Thymus (tissue), 11 donors: ENCODE measurements around the gene INPPL1. TPM values are rescaled to one million over a fixed set of nuclear protein-coding genes. Genes with fewer than 3 reads are reported as not detected.
"Not testable (repeated sequence)": the region's sequence is repeated elsewhere in the genome, so short reads cannot be mapped to it uniquely, and the experiment has no call there.

Source experiments
- DNase-seq, 9 donors: peaks; one replicate each; pipeline ENCODE4 v3.0.0-alpha.2; 2013; ENCODE audit warnings: low spot score in 9 of 9, low read depth in 6 of 9, missing footprints in 1 of 9
- H3K27ac ChIP-seq, 2 donors: one replicate each; pipeline ENCODE4 v1.5.1; 2013; ENCODE audit warnings: control low read depth in 1 of 2, low read depth in 1 of 2, low read length in 1 of 2, mild to moderate bottlenecking in 1 of 2, moderate library complexity in 1 of 2
- H3K27me3 ChIP-seq, 2 donors: one replicate each; pipeline ENCODE4 v1.5.1; 2013; ENCODE audit warnings: low read length in 1 of 2; ENCODE audit not compliant: control insufficient read depth in 2 of 2, insufficient read depth in 1 of 2
- H3K36me3 ChIP-seq, 2 donors: one replicate each; pipeline ENCODE4 v1.5.1; 2013; ENCODE audit warnings: low read length in 1 of 2, mild to moderate bottlenecking in 1 of 2, moderate library complexity in 1 of 2; ENCODE audit not compliant: control insufficient read depth in 2 of 2, insufficient read depth in 2 of 2
- H3K4me1 ChIP-seq, 2 donors: one replicate each; pipeline ENCODE4 v1.5.1; 2013; ENCODE audit warnings: low read length in 2 of 2; ENCODE audit not compliant: control insufficient read depth in 2 of 2, insufficient read depth in 2 of 2
- H3K4me3 ChIP-seq, 2 donors: one replicate each; pipeline ENCODE4 v1.5.1; 2013; ENCODE audit warnings: low read length in 2 of 2, control low read depth in 1 of 2, mild to moderate bottlenecking in 1 of 2
- H3K9me3 ChIP-seq, 2 donors: one replicate each; pipeline ENCODE4 v1.5.1; 2013; ENCODE audit warnings: low read length in 1 of 2, mild to moderate bottlenecking in 1 of 2; ENCODE audit not compliant: control insufficient read depth in 2 of 2, insufficient read depth in 1 of 2
- WGBS: extraction: QIAGEN DNeasy Blood & Tissue Kit; methylation state at CpG from one replicate; pipeline ENCODE4 v1.1.7; 2013; 5-methylcytosine and 5-hydroxymethylcytosine counted together
- polyA plus RNA-seq: library from polyadenylated mRNA; stranded (reverse); fragments of 200-250 nt; gene quantifications from one replicate; pipeline ENCODE4 v1.2.3, GENCODE V29; 2013
- total RNA-seq: library from RNA; stranded (reverse); fragments of 120-200 nt; gene quantifications from one replicate; pipeline ENCODE4 v1.2.4, GENCODE V29; 2013
- donor health status: healthy.

The INPPL1 gene
- total and polyA plus RNA-seq, 2 donors: 27.7 to 58.3 TPM

- Histone ChIP-seq H3K4me3 (no peak overlapping the region), H3K9me3 (no peaks in the 10 kb centered on the region), H3K27me3 (peaks cover 0 to 2% of the 10 kb centered on the region in 2 donors), H3K36me3 (no peaks in the 10 kb centered on the region), H3K27ac (no peak overlapping the region), H3K4me1 (no peaks in the 10 kb centered on the region)
- DNase-seq: no peak
- 44% methylated on average over 4 of the region's 4 CpGs for WGBS
Observed at GRCh38 chr11:72263361-72263760, 38.8 kb downstream of the INPPL1 start.

DNA sequence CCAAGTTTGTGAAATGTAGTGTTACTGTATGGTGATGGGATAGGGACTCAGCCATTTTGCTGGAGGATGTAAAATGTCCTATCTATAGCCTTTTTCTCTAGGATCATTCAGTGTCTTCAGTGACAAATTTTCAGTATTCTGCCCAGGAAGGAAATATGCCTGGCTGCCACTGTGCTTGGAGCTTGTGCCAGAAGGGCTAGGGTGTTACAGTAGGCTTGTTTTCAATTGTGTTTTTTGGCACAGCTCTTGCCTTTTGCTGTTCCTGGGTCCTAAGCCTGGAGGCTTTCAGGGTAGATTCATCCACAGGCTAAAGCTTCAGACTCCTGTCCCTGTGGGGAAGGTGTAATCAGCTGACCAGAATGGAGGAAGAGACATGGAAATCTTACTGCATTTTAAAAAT is 41.4 kb downstream of the INPPL1 start:
- no peaks in the 10 kb centered on the region for H3K9me3 ChIP-seq
- no peaks in the 10 kb centered on the region for H3K36me3 ChIP-seq
- H3K27ac ChIP-seq: no peak overlapping the region
- H3K4me3 ChIP-seq: no peak overlapping the region
- H3K27me3 ChIP-seq: peaks cover 0 to 2% of the 10 kb centered on the region in 2 donors
- no peaks in the 10 kb centered on the region for H3K4me1 ChIP-seq
- no peak for DNase-seq

DNA sequence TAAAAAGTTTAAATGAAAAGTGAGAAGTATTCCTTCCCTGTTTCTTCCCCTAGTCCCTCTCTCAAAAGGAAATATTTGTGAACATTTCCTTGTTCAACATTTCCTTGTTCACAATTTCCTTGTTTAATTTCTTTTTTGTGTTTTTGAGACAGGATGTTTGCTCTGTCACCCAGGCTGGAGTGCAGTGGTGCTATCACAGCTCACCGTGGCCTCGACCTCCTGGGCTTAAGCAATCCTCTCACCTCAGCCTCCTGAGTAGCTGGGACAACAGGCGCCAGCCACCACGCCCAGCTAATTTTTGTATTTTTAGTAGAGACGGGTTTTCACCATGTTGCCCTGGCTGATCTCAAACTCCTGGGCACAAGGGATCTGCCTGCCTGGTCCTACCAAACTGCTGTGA is 42.4 kb downstream of the INPPL1 start:
- not testable (repeated sequence) for DNase-seq, H3K4me3 ChIP-seq, H3K36me3 ChIP-seq, H3K27me3 ChIP-seq, H3K9me3 ChIP-seq, H3K27ac ChIP-seq, H3K4me1 ChIP-seq
- 98% methylated on average over 5 of the region's 5 CpGs for WGBS

GRCh38 chr11:72267956-72268617 is 43.5 kb downstream of the INPPL1 start:
- no peaks in the 10 kb centered on the region for H3K9me3 ChIP-seq
- no peaks in the 10 kb centered on the region for H3K4me1 ChIP-seq
- peaks cover 0 to 2% of the 10 kb centered on the region in 2 donors for H3K27me3 ChIP-seq
- H3K4me3 ChIP-seq: no peak overlapping the region
- 92% methylated on average over 2 of the region's 2 CpGs for WGBS
- H3K27ac ChIP-seq: no peak overlapping the region
- H3K36me3 ChIP-seq: no peaks in the 10 kb centered on the region
- DNase-seq: no peak

DNA sequence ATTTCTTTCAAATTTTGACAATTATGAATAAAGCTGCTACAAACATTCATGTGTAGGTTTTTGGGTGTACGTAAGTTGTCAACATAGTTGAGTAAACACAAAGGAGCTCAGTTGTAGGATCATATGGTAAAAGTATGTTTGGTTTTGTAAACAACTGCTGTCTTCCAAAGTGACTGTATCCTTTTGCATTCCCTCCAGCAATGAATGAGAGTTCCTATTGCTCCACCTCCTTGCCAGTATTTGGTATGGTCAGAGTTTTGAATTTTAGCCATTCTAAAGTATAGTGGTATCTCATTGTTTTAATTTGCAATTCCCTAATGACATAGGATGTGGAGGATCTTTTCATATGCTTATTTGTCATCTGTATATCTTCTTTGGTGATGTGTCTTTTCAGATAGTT is 47.4 kb downstream of the INPPL1 start:
- 99% methylated on average over 1 of the region's 1 CpG for WGBS
- peaks cover 0 to 2% of the 10 kb centered on the region in 2 donors for H3K27me3 ChIP-seq
- no peak for DNase-seq

GRCh38 chr11:72274435-72274834 is 49.9 kb downstream of the INPPL1 start:
- Histone ChIP-seq H3K4me3 (no peak overlapping the region), H3K9me3 (no peaks in the 10 kb centered on the region), H3K36me3 (no peaks in the 10 kb centered on the region), H3K4me1 (no peaks in the 10 kb centered on the region), H3K27me3 (no peaks in the 10 kb centered on the region), H3K27ac (no peak overlapping the region)
- 94% methylated on average over 6 of the region's 6 CpGs for WGBS
- DNase-seq: no peak

More for the DNA sequence above, 47.4 kb downstream of the INPPL1 start:
- no peaks in the 10 kb centered on the region for H3K9me3 ChIP-seq
- no peaks in the 10 kb centered on the region for H3K4me1 ChIP-seq
- no peak overlapping the region for H3K4me3 ChIP-seq
- H3K36me3 ChIP-seq: no peaks in the 10 kb centered on the region
- H3K27ac ChIP-seq: no peak overlapping the region

DNA sequence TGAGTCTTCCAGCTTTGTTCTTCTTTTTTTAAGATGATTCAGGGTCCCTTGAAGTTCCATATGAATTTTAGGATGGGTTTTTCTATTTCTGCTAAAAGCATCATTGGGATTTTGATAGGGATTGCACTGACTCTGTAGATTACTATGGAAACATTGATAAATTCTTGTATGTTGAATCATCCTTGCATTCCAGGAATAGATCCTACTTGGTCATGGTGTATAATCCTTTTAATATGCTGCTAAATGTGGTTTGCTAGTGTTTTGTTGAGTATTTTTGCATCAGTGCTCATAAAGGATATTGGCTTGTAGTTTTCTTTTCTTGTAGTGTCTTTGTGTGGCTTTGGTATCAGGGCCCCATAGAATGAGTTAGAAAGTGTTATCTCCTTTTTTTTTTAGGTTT is 54.3 kb downstream of the INPPL1 start:
- Histone ChIP-seq H3K27me3 (no peaks in the 10 kb centered on the region), H3K9me3 (no peaks in the 10 kb centered on the region), H3K4me1 (no peaks in the 10 kb centered on the region), H3K36me3 (no peaks in the 10 kb centered on the region), H3K27ac (no peak overlapping the region), H3K4me3 (no peak overlapping the region)
- DNase-seq: no peak

DNA sequence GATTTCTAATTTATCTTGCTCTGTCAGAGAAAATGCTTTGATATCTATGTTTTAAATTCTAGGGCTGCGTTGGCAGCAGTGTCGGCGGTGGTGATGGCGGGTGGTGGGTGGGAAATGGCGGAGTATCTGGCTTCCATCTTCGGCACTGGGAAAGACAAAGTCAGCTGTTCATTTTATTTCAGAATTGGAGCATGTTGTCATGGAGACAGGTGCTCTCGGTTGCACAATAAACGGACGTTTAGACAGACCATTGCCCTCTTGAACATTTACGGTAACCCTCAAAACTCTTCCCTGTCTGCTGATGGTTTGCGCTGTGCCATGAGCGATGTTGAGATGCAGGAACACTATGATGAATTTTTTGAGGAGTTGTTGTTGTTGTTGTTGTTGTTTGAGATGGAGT is 55.5 kb downstream of the INPPL1 start:
- 96% methylated on average over 12 of the region's 12 CpGs for WGBS
- no peaks in the 10 kb centered on the region for H3K27me3 ChIP-seq
- no peaks in the 10 kb centered on the region for H3K36me3 ChIP-seq
- H3K4me1 ChIP-seq: no peaks in the 10 kb centered on the region
- H3K9me3 ChIP-seq: no peaks in the 10 kb centered on the region
- H3K4me3 ChIP-seq: no peak overlapping the region
- DNase-seq: no peak
- H3K27ac ChIP-seq: no peak overlapping the region

DNA sequence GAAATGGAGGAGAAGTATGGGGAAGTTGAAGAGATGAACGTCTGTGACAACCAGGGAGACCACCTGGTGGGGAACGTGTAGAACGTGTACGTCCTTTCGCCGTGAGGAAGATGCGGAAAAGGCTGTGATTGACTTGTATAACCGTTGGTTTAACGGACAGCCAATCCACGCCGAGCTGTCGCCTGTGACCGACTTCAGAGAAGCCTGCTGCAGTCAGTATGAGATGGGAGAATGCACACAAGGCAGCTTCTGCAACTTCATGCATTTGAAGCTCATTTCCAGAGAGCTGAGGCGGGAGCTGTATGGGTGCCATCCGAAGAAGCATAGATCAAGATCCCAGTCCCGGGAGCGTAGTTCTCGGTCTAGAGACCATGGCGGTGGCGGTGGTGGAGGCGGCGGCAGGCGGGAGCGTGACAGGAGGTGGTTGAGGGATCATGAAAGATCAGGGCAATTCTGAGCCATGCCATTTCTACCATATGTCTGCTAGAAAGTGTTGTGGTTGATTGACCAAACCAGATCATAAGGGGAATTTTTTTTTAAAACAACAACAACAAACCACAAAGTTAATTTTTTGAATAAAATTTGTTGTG is 56.3 kb downstream of the INPPL1 start:
- no peak for DNase-seq
- Histone ChIP-seq H3K4me3 (no peak overlapping the region), H3K27ac (no peak overlapping the region), H3K9me3 (no peaks in the 10 kb centered on the region), H3K4me1 (no peaks in the 10 kb centered on the region), H3K36me3 (no peaks in the 10 kb centered on the region), H3K27me3 (no peaks in the 10 kb centered on the region)
- 94% methylated on average over 24 of the region's 24 CpGs for WGBS
